ENCODE measurements around the gene BBS2. TPM values are rescaled to one million over a fixed set of nuclear protein-coding genes. Genes with fewer than 3 reads are reported as not detected.

The BBS2 gene
- polyA plus RNA-seq, 1 donor: 42.9 TPM

GRCh38 chr16:56475201-56475600, 44.6 kb downstream of the BBS2 start:
- DNase-seq: no peak

GRCh38 chr16:56470666-56471065, 49.2 kb downstream of the BBS2 start:
- DNase-seq: no peak

DNA sequence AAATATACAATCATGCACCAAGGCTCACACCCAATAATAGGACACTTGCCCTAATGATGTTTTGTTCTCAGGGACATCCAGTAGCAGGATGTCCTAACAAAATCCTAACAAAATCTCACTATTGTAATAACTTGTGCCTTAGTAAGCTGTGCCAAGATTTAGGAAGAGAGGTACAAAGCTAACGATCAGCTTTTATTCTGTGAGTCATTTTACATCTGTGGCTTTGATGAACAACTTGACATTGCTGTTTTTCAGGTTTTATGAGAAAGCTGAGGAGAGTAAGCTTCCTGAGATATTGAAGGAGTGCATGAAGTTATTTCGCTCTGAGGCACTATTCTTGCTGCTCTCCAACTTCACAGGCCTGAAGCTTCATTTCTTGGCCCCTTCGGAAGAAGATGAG, 49.6 kb downstream of the BBS2 start:
- no peak for DNase-seq

GRCh38 chr16:56469748-56470147, 50.1 kb downstream of the BBS2 start:
- no peak for DNase-seq

DNA sequence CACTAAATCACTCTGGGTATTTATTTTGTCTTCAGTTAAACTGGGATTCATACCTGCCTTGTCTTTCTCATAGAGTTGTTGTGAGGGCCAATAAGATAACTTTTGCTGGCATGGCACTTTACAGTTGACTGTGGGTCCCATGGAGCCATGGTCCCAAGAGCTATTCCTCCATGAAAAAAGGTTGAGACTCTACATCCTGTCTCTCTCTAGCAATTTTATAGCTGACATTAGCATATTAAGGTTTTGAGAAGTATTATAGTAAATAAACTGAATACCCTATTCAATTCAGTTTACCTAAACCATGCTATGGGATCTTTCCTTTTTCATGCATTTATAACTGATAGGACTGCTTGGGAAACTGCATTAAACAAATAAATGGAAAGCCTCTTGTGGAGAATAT, 51.0 kb downstream of the BBS2 start:
- DNase-seq: no peak

- DNase-seq: no peak
Observed at GRCh38 chr16:56466344-56466743, 53.5 kb downstream of the BBS2 start.

DNA sequence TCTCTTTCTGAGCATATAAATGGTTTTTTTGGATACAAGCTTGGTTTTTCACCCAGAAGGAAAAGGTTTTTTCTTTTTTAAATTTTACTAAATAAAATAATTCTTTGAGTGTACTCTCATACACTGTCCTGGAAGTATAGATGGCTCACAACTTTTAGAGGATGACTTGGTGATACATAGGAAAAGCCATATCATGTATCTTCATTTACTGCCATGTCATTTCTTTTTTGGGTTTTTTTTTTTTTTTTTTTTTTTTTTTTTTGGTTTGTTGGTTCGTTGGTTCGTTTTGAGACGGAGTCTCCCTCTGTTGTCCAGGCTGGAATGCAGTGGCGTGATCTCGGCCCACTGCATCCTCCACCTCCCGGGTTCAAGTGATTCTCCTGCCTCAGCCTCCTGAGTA, 56.7 kb downstream of the BBS2 start:
- no peak for DNase-seq

DNA sequence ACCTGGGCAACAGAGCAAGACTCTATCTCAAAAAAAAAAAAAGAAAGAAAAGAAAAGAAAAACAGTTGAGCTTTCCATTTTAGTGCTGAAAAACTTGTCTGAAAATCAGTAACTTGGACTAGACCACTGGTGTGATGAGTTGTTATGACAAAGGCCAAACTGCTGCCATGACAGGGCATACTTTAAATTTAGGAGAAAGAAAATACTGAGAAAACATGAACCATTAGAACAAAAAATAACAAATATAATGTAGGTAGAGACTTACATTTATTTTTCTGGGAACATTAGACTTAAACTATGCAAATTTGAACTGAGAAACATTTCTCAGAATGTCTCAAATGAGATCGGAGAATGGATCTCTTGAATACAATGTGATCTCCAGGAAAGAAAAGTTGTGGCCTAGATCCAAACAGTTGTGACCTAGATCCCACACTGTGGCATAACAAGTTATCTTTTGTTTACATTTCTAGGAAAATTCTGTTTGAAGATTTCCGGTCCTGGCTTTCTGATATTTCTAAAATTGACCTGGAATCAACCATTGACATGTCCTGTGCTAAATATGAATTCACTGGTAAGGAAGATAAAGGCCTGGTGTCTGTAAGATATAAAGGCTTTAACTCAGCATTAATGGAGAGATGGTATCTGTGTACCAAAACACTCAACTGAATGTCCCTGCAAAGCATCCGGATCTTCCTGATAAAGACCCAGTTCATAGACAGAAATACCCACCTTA, 57.6 kb downstream of the BBS2 start:
- DNase-seq: no peak

- DNase-seq: no peak
Observed at GRCh38 chr16:56460101-56460500, 59.7 kb downstream of the BBS2 start.

DNA sequence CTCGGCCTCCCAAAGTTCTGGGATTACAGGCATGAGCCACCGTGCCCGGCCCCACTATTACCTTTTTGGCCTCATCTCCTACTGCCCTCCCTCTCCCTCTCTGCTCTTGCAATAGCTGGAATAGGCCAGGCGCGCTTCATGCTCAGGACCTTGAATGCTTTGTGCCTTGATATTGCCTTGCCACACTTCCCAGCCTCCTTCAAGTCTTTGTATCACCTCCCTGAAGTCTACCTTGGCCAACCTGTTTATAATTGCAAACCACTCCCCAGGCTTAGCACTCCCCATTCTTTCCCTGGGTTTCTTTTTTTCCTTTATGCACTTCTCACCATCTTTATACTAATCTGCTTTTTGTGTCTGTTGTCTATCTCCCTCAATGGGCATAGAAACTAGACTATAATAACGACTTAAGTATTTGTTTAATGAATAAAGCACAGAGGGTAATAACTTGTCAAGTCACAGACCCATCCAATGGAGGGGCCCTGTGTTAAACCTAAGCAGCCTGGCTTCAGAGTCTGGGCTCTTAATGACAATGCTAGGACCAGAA, 61.8 kb downstream of the BBS2 start:
- no peak for DNase-seq

- no peak for DNase-seq
Observed at GRCh38 chr16:56451753-56452689, 67.8 kb downstream of the BBS2 start.

DNA sequence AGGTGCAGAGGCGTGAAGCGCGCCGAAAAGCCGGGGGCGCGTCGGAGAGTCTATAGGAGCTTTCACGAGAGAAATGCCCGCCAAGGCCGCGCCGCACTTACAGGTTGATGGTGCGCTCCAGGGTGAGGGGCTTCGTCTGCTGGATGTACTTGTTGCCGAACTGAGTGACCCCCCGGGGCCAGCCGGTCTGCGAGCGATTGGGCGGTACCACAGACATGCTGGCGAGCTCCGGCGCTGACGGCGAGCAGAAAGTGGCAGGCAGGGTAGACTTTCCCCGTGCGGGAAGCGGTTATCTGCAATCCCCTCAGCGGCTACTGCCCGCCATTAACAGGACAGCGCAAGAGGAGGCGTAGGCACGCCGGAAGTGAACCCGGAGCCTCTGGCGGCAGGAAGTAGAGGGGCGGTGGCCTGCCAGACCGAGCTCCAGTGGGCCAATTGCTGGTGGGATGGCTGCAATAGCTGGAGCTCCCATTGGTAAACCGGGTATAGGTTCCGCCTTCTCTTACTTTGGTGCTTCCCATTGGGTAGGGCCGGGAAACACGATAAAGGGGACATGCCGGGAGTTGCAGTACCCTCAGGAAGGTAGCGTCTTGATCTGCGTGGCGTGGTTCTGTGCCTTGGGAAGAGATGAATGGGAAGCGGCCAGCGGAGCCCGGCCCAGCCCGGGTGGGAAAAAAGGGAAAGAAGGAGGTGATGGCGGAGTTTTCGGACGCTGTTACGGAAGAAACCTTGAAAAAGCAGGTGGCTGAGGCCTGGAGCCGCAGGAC, 68.7 kb downstream of the BBS2 start, which contains the start of the genes NUDT21 and OGFOD1:
TSS of gene NUDT21 (minus strand) at position 347 of the 767 bp plus-strand sequence. CDS start at position 217, 130 bp downstream.
TSS of gene OGFOD1 (plus strand) at position 569 of the 767 bp plus-strand sequence. CDS start at position 628, 59 bp downstream.
- DNase-seq: peak; percentile 95

DNA sequence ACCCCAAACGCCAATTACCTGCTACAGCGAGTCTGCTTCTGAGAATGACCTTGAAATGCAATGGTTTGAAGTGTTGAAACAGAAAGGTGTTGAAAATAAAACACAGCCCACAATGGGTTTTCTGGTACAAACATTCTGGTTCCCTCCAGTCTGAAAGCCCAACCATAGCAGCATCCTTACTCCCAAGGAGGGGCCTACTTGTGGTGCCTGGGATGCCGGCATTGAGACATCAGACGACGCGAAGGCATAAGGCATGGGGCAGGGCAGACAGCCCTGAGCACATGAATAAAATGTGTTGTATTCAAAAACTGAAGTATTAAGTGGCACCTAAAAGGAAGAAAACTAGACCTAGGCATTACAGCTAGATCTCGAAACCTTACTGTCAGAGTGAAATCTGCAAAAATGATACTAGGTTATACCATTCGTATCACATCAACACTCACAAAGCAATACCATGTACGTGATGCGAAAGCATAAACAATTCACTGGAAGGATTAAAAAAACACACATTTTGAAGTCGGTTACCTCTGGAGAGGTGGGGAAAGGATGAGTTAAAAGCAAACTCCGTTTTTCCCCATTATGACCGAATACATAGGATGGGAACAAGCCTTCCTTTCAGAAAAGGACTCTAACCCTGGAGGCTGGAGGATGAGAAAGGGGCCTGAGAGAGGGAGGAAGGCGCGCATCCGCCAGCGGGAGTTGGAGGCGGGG, 69.4 kb downstream of the BBS2 start:
- DNase-seq: no peak

GRCh38 chr16:56448005-56448404, 71.8 kb downstream of the BBS2 start:
- no peak for DNase-seq

DNA sequence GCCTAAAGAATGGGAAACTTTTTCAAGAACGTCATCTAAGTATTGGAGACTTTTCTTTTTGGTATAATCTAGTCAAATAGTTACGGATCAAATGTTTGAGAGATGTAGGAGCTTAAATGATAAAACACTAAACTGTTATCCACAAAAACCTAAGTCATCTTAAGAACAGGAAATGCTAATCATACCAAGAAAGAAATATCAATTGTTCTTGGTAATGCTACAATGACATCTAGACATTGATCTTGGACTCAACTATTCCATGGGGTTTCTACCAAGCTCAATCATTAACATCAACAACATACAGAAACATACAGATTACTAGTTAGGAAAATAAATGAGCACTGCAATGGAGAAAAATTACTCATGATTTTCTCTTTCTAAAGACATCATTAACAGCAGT, 72.5 kb downstream of the BBS2 start:
- DNase-seq: no peak

DNA sequence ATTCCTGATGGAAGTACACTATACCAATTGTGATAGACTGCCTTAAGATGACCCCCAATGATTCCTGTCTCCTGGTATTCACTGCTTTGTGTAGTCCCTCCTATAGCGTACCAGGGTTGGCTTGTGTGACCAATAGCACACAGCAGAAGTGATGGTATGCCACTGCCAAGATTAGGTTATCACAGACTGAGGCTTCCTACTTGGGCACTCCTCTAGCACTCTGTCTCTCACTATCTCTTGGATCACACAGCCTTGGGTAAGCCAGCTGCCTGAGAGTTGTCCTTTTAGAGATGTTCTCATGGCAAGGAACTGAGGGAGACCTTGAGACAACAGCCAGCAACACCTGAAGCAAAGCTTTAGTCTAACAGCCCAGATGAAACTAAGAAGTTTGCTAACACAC, 81.8 kb downstream of the BBS2 start:
- DNase-seq: no peak

DNA sequence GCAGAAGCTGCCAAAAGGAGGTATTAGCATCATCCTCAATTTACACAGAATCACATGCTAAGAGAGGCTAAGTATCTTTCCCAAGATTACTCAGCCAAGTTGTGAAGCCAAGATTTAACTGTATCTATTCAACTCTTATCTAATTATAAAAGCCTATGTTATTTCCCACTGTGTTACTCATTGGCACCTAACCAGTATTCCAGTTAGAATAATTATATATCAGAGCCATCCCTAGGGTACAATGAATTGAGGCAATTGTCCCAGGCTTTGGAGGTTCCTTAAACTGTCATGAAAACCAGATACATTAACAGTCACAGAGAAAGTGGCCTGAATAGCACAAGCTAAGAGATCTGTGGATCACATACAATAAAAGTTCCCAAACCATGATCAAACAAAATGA, 83.6 kb downstream of the BBS2 start:
- no peak for DNase-seq

Data from hindlimb muscle (tissue), 1 donor.